ENCODE data around the gene UQCR10. TPM values are rescaled to one million over a fixed set of nuclear protein-coding genes. Genes with fewer than 3 reads are reported as not detected.
"Not testable (repeated sequence)": the region's sequence is repeated elsewhere in the genome, so short reads cannot be mapped to it uniquely, and the experiment has no call there.

The UQCR10 gene
- total and polyA plus RNA-seq, 8 donors = 2.0 to 307 (median 96.9) TPM

DNA sequence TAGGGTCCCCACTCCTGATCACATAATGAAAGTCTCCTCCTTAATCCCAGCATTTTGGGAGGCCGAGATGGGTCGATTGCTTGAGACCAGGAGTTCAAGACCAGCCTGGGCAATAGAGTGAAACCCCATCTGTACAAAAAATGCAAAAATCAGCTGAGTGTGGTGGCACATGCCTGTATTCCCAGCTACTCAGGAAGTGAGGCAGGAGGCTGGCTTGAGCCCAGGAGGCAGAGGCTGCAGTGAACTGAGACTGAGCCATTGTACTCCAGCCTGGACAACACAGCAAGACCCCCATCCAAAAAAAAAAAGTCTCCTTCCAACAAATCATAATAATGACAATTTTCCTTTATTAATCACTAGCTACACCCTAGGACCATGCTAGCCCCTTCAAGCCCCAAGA is 15.5 kb upstream of the UQCR10 start:
- peak overlapping the region in 1 of 5 donors; percentile 51 for H3K27ac ChIP-seq
- WGBS, 5 donors = 91 to 100% (median 100%) methylated on average over 2 of the region's 2 CpGs

GRCh38 chr22:29753808-29754657 is 13.1 kb upstream of the UQCR10 start:
- Histone ChIP-seq H3K9me3 (no peaks in the 10 kb centered on the region), H3K36me3 (peaks cover 6 to 36% (median 27%) of the 10 kb centered on the region in 4 donors), H3K4me3 (no peak overlapping the region), H3K27ac (no peak overlapping the region), H3K4me1 (no peaks in the 10 kb centered on the region), H3K27me3 (no peaks in the 10 kb centered on the region)
- DNase-seq = no peak
- TF ChIP-seq POLR2AphosphoS5 (IDR thresholded peaks at IDR 0.05) (no peak), EP300 (IDR thresholded peaks at IDR 0.05) (no peak), POLR2A (IDR thresholded peaks at IDR 0.05) (no peak)
- TF ChIP-seq, protein P1, sequence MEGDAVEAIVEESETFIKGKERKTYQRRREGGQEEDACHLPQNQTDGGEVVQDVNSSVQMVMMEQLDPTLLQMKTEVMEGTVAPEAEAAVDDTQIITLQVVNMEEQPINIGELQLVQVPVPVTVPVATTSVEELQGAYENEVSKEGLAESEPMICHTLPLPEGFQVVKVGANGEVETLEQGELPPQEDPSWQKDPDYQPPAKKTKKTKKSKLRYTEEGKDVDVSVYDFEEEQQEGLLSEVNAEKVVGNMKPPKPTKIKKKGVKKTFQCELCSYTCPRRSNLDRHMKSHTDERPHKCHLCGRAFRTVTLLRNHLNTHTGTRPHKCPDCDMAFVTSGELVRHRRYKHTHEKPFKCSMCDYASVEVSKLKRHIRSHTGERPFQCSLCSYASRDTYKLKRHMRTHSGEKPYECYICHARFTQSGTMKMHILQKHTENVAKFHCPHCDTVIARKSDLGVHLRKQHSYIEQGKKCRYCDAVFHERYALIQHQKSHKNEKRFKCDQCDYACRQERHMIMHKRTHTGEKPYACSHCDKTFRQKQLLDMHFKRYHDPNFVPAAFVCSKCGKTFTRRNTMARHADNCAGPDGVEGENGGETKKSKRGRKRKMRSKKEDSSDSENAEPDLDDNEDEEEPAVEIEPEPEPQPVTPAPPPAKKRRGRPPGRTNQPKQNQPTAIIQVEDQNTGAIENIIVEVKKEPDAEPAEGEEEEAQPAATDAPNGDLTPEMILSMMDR (IDR thresholded peaks at IDR 0.05) = no peak
- WGBS, 5 donors = 82 to 90% (median 87%) methylated on average over 11 to 16 of the region's 16 CpGs
- intact Hi-C loops (cut with DNase I; ENCODE audit: low total_unique reads) = loop anchor here (10.0 kb wide), 1 partner anchor 101 kb away; no protein-coding TSS in a partner anchor

More for the DNA sequence above, 15.5 kb upstream of the UQCR10 start:
- Histone ChIP-seq H3K27me3 (no peaks in the 10 kb centered on the region), H3K36me3 (peaks cover 22 to 55% (median 47%) of the 10 kb centered on the region in 4 donors), H3K4me1 (no peaks in the 10 kb centered on the region), H3K4me3 (no peak overlapping the region), H3K9me3 (no peaks in the 10 kb centered on the region)
- no peak for DNase-seq
- intact Hi-C loops (cut with DNase I; ENCODE audit: low total_unique reads) = loop anchor here (10.0 kb wide), 1 partner anchor 103 kb away; no protein-coding TSS in a partner anchor
- TF ChIP-seq, protein P1 (IDR thresholded peaks at IDR 0.05) = no peak
- TF ChIP-seq POLR2AphosphoS5 (IDR thresholded peaks at IDR 0.05) (no peak), POLR2A (IDR thresholded peaks at IDR 0.05) (no peak), EP300 (IDR thresholded peaks at IDR 0.05) (no peak)

DNA sequence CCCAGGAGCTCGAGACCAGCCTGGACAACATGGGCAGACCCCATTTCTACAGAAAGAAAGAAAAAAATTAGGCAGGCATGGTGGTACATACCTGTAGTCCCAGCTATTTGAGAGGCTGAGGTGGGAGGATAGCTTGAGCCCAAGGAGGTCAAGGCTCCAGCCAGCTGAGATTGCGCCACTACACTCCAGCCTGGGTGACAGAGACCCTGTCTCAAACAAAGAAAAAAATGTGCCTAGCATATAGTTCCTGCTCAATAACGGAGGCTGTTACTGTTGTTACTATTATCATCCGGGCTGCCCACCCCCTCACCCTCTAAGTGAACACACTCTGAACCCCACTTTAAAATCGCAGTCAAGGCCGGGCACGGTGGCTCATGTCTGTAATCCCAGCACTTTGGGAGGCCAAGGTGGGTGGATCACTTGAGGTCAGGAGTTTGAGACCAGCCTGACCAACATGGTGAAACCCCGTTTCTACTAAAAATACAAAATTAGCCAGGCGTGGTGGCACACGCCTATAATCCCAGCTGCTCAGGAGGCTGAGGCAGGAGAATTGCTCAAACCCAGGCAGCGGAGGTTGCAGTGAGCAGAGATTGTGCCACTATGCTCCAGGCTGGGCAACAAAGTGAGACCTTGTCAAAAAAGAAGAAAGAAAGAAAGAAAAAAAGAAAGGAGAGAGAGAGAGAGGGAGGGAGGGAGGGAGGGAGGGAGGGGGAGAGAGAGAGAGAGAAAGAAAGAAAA is 12.3 kb upstream of the UQCR10 start:
- not testable (repeated sequence) for H3K27me3 ChIP-seq, H3K4me3 ChIP-seq, H3K9me3 ChIP-seq, H3K27ac ChIP-seq, DNase-seq, H3K4me1 ChIP-seq
- intact Hi-C loops (cut with DNase I; ENCODE audit: low total_unique reads) = loop anchor here (10.0 kb wide), 1 partner anchor 100 kb away; no protein-coding TSS in a partner anchor
- peaks cover 6 to 34% (median 26%) of the 10 kb centered on the region in 4 donors for H3K36me3 ChIP-seq
- 88 to 95% (median 94%) methylated on average over 11 of the region's 11 CpGs for WGBS, 5 donors

- Histone ChIP-seq H3K4me3 (no peak overlapping the region), H3K27me3 (no peaks in the 10 kb centered on the region), H3K27ac (no peak overlapping the region), H3K36me3 (peaks cover 6 to 24% (median 18%) of the 10 kb centered on the region in 4 donors), H3K4me1 (no peaks in the 10 kb centered on the region), H3K9me3 (no peaks in the 10 kb centered on the region)
- no peak for DNase-seq
- intact Hi-C loops (cut with DNase I; ENCODE audit: low total_unique reads) = loop anchor here (10.0 kb wide), 1 partner anchor 99 kb away; no protein-coding TSS in a partner anchor
- WGBS, 5 donors = 87 to 90% (median 90%) methylated on average over 9 of the region's 9 CpGs
- TF ChIP-seq POLR2A (IDR thresholded peaks at IDR 0.05) (no peak), EP300 (IDR thresholded peaks at IDR 0.05) (no peak), POLR2AphosphoS5 (IDR thresholded peaks at IDR 0.05) (no peak)
- TF ChIP-seq, protein P1 (IDR thresholded peaks at IDR 0.05) = no peak
These were observed 11.3 kb upstream of the UQCR10 start for GRCh38 chr22:29755889-29756288.

Measured in stomach (tissue), 9 donors.